SIG-M5 treated with dmso at 0.1 percent for 504 hours (cell line): ENCODE data around the gene WIPF3.
A peak's percentile ranks its signal among the peaks of the same experiment; 100 is the strongest.

ENCODE experiments used
- DNase-seq: peaks from one replicate; lab custom pipeline; 2025; ENCODE audit not compliant: unreplicated experiment; lab: John Stamatoyannopoulos, UW

Gene WIPF3

GRCh38 chr7:29906200-29907022 is 100.1 kb downstream of the WIPF3 start:
- no peak for DNase-seq

- no peak for DNase-seq
Observed at GRCh38 chr7:29914180-29914579, 107.9 kb downstream of the WIPF3 start.

GRCh38 chr7:29915481-29916215 is 109.3 kb downstream of the WIPF3 start:
- no peak for DNase-seq

- no peak for DNase-seq
Observed at GRCh38 chr7:29917641-29918040, 111.3 kb downstream of the WIPF3 start.

GRCh38 chr7:29918850-29919249 is 112.5 kb downstream of the WIPF3 start:
- DNase-seq, result no peak

GRCh38 chr7:29919790-29920189 is 113.5 kb downstream of the WIPF3 start:
- DNase-seq, result no peak

- no peak for DNase-seq
Observed at GRCh38 chr7:29920491-29920890, 114.2 kb downstream of the WIPF3 start.

GRCh38 chr7:29921404-29922010 is 115.2 kb downstream of the WIPF3 start:
- peak; percentile 72 for DNase-seq

- no peak for DNase-seq
Observed at GRCh38 chr7:29922921-29923700, 116.8 kb downstream of the WIPF3 start.

GRCh38 chr7:29924006-29924405 is 117.7 kb downstream of the WIPF3 start:
- no peak for DNase-seq

GRCh38 chr7:29924684-29925083 is 118.4 kb downstream of the WIPF3 start:
- DNase-seq, result no peak

- no peak for DNase-seq
Observed at GRCh38 chr7:29926216-29926615, 119.9 kb downstream of the WIPF3 start.

- no peak for DNase-seq
Observed at GRCh38 chr7:29926741-29927140, 120.4 kb downstream of the WIPF3 start.

GRCh38 chr7:29929018-29929807 is 122.9 kb downstream of the WIPF3 start:
- DNase-seq, result no peak

GRCh38 chr7:29935111-29935510 is 128.8 kb downstream of the WIPF3 start:
- no peak for DNase-seq

- DNase-seq, result no peak
Observed at GRCh38 chr7:29937132-29937531, 130.8 kb downstream of the WIPF3 start.

- no peak for DNase-seq
Observed at GRCh38 chr7:29940199-29940598, 133.9 kb downstream of the WIPF3 start.

- DNase-seq, result no peak
Observed at GRCh38 chr7:29945259-29945809, 139.0 kb downstream of the WIPF3 start.

- no peak for DNase-seq
Observed at GRCh38 chr7:29946428-29947186, 140.3 kb downstream of the WIPF3 start.
